ENCODE measurements around the gene CACNA1G. TPM values are rescaled to one million over a fixed set of nuclear protein-coding genes. Genes with fewer than 3 reads are reported as not detected.

The CACNA1G gene
- total RNA-seq, 4 donors from 2014 or later, result under 0.01 to 28.9 (median 6.0) TPM

- TF ChIP-seq CTCF (IDR thresholded peaks at IDR 0.05) (no peak), POLR2A (IDR thresholded peaks at IDR 0.05) (no peak)
Measured at GRCh38 chr17:50558581-50558940, 2.0 kb upstream of the CACNA1G start.

DNA sequence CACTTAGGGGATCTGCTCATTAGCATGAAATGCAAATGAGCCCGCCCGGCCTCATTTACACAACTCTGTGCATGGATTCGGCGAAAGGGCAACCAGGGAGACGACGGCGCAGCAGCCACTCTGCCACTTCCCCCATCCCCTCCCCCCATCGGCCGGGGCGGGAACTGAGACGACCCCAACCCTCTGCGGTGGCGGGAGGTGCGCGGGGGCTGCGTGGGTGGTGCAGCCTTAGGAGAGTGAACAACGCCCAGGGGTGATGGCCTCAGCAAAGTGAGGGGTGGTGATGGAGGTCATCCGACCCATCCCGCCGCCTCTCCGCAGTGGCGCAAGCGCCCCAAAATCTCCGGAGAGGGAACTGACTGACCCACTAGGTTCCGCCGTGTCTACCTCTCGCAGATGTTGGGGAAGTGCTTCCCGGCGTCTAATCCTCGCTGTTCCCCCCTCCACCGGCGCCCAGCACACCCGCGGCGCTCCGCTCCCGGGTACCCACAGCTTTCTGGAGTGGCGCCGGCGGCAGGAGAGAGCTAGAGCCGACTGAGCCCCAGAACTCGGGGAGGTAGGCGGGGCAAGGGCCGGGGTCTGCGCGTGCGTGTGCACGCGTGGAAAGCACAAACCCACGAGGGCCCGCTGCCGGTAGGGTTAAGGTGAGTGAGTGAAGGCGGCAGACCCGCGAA lies 1.4 kb upstream of the CACNA1G start:
- Histone ChIP-seq H3K9me3 (no peaks in the 10 kb centered on the region), H3K36me3 (no peaks in the 10 kb centered on the region), H3K4me3 (peak overlapping the region; percentile 0 to 48), H3K4me1 (peaks cover 0 to 34% of the 10 kb centered on the region in 2 donors), H3K27ac (peak overlapping the region; percentile 30 to 42), H3K27me3 (peaks cover 0 to 12% of the 10 kb centered on the region in 2 donors)
- intact Hi-C loops (cut with DNase I; ENCODE audit: low total_unique reads), result no loop called here
- peak in 1 of 2 donors; percentile 41 for DNase-seq
- TF ChIP-seq POLR2A (IDR thresholded peaks at IDR 0.05) (no peak), CTCF (IDR thresholded peaks at IDR 0.05) (no peak)

More at GRCh38 chr17:50558581-50558940, 2.0 kb upstream of the CACNA1G start:
- Histone ChIP-seq H3K27me3 (peaks cover 0 to 12% of the 10 kb centered on the region in 2 donors), H3K4me1 (peaks cover 0 to 34% of the 10 kb centered on the region in 2 donors), H3K4me3 (no peak overlapping the region), H3K27ac (peak overlapping the region in 1 of 2 donors; percentile 30), H3K9me3 (no peaks in the 10 kb centered on the region), H3K36me3 (no peaks in the 10 kb centered on the region)
- intact Hi-C loops (cut with DNase I; ENCODE audit: low total_unique reads), result no loop called here
- no peak for DNase-seq

DNA sequence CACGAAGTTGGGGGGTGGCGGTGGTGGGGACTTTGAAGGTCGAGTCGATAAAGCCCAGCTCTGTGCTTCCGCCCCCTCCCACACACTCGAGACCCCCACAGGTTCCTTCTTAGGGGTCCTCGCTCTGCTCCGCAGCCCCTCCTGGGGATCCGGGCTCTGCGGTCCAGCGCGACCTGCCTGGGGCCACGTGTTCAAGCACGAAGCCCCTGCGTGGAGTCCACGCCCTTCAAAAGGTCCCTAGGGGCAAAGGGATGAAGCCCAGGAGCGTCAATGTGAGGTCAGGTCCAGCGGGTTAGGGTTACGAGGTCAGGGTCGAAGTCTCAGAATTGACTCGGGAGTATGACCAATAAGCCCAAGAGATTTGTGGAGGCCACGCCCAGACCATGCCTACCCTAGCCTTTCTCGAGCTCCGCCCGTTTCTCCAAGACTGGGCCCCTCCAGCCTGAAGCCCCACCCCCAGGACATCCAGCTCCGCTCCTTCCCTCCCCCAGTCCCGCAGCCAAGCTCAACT lies 786 bp upstream of the CACNA1G start:
- intact Hi-C loops (cut with DNase I; ENCODE audit: low total_unique reads), result no loop called here
- H3K27me3 ChIP-seq, result peaks cover 0 to 12% of the 10 kb centered on the region in 2 donors

DNA sequence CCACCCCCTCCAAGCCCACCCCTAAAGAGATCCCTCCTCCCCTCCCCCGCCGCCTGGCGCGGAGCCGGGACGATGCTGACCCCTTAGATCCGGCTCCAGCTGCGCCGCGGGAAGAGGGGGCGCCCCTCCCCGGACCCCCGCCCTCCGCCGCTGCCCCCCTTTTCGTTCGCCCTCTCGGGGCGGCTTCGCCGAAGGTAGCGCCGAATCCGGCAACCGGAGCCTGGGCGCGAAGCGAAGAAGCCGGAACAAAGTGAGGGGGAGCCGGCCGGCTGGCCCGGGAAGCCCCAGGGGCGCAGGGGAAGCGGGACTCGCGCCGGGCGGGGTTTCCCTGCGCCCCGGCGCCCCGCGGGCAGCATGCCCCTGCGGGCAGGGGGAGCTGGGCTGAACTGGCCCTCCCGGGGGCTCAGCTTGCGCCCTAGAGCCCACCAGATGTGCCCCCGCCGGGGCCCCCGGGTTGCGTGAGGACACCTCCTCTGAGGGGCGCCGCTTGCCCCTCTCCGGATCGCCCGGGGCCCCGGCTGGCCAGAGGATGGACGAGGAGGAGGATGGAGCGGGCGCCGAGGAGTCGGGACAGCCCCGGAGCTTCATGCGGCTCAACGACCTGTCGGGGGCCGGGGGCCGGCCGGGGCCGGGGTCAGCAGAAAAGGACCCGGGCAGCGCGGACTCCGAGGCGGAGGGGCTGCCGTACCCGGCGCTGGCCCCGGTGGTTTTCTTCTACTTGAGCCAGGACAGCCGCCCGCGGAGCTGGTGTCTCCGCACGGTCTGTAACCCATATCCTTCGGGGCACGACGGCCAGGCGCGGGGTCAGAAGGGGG lies 623 bp downstream of the CACNA1G start:
- H3K4me3 ChIP-seq, result peak overlapping the region; percentile 32 to 48
- peaks cover 0 to 44% of the 10 kb centered on the region in 2 donors for H3K4me1 ChIP-seq
- DNase-seq, result peak in 1 of 2 donors; percentile 53
- intact Hi-C loops (cut with DNase I; ENCODE audit: low total_unique reads), result no loop called here
- H3K36me3 ChIP-seq, result no peaks in the 10 kb centered on the region
- H3K27ac ChIP-seq, result peak overlapping the region; percentile 7 to 9
- H3K27me3 ChIP-seq, result peaks cover 0 to 12% of the 10 kb centered on the region in 2 donors
- H3K9me3 ChIP-seq, result no peaks in the 10 kb centered on the region
- TF ChIP-seq CTCF (IDR thresholded peaks at IDR 0.05), result no peak
- TF ChIP-seq POLR2A (IDR thresholded peaks at IDR 0.05), result no peak

More for the DNA sequence above, 786 bp upstream of the CACNA1G start:
- Histone ChIP-seq H3K9me3 (no peaks in the 10 kb centered on the region), H3K36me3 (no peaks in the 10 kb centered on the region), H3K4me1 (peaks cover 0 to 38% of the 10 kb centered on the region in 2 donors), H3K4me3 (peak overlapping the region; percentile 31 to 48), H3K27ac (peak overlapping the region in 1 of 2 donors; percentile 43)
- no peak for TF ChIP-seq POLR2A (IDR thresholded peaks at IDR 0.05)
- TF ChIP-seq CTCF (IDR thresholded peaks at IDR 0.05), result no peak
- DNase-seq, result peak; percentile 75 to 79
